Measurements from ENCODE around the gene SOHLH1.

DNA sequence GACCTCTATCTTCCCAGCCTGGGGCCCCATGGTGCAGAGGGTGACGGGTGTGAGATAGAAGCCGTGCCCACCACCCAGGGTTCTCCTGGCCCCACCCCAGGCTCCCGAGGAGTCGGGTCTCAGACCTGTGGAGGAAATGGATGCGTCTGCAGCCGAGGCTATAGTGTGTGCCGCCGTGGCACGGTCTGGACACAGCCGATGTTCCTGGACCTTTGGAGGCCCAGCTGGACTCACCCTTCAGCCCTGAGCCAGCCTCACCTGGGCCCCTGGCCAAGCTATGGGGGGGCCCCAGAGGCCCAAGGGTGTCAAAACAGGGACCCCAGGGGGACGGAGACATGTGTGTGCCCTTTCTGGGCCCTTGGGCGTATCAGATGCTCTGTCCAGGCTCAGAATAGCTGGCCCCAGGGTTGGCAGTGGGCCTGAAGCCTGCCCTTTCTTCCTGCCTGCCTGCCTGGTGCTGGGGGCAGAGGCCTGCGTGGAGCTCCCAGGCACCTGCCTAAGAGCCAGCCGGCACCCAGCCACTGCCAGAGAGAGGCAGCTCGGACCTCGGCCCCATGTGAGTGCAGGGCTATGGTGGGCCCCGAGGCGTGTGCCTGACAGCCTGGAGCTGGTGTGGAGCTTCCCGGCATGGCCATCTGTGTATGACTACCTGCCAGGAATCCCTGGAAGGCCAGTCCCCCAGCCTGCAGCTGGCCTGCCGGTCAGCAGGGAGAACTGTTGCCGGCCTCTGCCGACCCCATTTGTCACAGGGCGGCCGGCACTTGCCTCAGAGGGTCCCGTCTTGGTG, 44.5 kb upstream of the SOHLH1 start:
- TF ChIP-seq BACH1 (IDR thresholded peaks at IDR 0.05; ENCODE audit: borderline replicate concordance) = no peak
- no peak for TF ChIP-seq SIN3A (IDR thresholded peaks at IDR 0.05; ENCODE audit: low read depth, low read length)
- TF ChIP-seq, protein P1, sequence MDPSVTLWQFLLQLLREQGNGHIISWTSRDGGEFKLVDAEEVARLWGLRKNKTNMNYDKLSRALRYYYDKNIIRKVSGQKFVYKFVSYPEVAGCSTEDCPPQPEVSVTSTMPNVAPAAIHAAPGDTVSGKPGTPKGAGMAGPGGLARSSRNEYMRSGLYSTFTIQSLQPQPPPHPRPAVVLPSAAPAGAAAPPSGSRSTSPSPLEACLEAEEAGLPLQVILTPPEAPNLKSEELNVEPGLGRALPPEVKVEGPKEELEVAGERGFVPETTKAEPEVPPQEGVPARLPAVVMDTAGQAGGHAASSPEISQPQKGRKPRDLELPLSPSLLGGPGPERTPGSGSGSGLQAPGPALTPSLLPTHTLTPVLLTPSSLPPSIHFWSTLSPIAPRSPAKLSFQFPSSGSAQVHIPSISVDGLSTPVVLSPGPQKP (IDR thresholded peaks at IDR 0.05; ENCODE audit: low read depth, low read length) = no peak
- TF ChIP-seq, protein P2, sequence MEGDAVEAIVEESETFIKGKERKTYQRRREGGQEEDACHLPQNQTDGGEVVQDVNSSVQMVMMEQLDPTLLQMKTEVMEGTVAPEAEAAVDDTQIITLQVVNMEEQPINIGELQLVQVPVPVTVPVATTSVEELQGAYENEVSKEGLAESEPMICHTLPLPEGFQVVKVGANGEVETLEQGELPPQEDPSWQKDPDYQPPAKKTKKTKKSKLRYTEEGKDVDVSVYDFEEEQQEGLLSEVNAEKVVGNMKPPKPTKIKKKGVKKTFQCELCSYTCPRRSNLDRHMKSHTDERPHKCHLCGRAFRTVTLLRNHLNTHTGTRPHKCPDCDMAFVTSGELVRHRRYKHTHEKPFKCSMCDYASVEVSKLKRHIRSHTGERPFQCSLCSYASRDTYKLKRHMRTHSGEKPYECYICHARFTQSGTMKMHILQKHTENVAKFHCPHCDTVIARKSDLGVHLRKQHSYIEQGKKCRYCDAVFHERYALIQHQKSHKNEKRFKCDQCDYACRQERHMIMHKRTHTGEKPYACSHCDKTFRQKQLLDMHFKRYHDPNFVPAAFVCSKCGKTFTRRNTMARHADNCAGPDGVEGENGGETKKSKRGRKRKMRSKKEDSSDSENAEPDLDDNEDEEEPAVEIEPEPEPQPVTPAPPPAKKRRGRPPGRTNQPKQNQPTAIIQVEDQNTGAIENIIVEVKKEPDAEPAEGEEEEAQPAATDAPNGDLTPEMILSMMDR (IDR thresholded peaks at IDR 0.05 in 2 of 3, conservative IDR thresholded peaks at IDR 0.05 in 1 of 3; ENCODE audit: control insufficient read depth in 2 of 3, extremely low read depth in 1 of 3, insufficient read depth in 1 of 3, low read depth in 3 of 3, low read length in 3 of 3) = no peak
- TF ChIP-seq SUPT20H (IDR thresholded peaks at IDR 0.05; ENCODE audit: borderline replicate concordance, control insufficient read depth, low read depth, low read length) = no peak
- TF ChIP-seq ZNF384 (IDR thresholded peaks at IDR 0.05; ENCODE audit: borderline replicate concordance, low read depth, low read length) = no peak
- TF ChIP-seq KDM1A (IDR thresholded peaks at IDR 0.05; ENCODE audit: borderline replicate concordance) = no peak
- no peak for TF ChIP-seq EP300 (IDR thresholded peaks at IDR 0.05; ENCODE audit: borderline replicate concordance in 1 of 2, control insufficient read depth in 1 of 2, low read depth in 2 of 2, low read length in 2 of 2)
- no peak for TF ChIP-seq ATF3 (IDR thresholded peaks at IDR 0.05; ENCODE audit: borderline replicate concordance, extremely low read depth, low read depth, low read length)

Measured in GM12878 (cell line).